Activated CD4-positive, alpha-beta T cell treated with anti-CD3 and anti-CD28 coated beads, Interleukin-2, amount 50 U/mL, for 48 hours (primary cell): ENCODE data around the gene SMTNL1.
"Not testable (repeated sequence)": the region's sequence is repeated elsewhere in the genome, so short reads cannot be mapped to it uniquely, and the experiment has no call there.

ENCODE experiments used
- DNase-seq, 2 experiments: peaks; one replicate each; pipeline ENCODE4 v3.0.0-alpha.2; 2020

Gene SMTNL1

DNA sequence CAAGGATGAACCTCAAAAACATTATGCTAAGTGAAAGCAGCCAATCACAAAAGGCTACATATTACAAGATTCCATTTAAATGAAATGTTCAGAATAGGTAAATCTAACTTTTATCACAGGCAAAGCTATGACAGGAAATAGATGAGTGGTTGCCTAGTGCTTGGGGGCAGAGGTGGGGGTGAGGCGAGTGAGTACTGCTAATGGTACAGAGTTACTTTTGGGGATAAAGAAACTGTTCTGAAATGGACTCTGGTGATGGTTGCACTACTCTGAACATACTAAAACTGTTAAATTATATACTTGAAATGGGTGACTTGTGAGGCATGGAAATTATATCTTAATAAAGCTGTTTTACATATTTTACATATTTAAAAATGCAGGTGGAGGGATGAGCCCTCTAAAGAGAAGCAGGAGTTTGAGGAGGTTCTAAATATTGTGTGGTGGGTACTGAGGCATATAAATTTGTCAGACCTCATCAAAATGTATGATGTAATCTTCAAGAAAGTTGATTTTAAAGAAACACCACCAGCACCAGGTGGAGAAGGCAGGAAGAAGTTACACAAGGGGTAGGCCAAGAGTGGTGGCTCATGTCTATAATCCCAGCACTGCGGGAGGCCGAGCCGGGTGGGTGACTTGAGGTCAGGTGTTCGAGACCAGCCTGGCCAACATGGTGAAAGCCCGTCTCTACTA, 25.5 kb upstream of the SMTNL1 start:
- no peak for DNase-seq

DNA sequence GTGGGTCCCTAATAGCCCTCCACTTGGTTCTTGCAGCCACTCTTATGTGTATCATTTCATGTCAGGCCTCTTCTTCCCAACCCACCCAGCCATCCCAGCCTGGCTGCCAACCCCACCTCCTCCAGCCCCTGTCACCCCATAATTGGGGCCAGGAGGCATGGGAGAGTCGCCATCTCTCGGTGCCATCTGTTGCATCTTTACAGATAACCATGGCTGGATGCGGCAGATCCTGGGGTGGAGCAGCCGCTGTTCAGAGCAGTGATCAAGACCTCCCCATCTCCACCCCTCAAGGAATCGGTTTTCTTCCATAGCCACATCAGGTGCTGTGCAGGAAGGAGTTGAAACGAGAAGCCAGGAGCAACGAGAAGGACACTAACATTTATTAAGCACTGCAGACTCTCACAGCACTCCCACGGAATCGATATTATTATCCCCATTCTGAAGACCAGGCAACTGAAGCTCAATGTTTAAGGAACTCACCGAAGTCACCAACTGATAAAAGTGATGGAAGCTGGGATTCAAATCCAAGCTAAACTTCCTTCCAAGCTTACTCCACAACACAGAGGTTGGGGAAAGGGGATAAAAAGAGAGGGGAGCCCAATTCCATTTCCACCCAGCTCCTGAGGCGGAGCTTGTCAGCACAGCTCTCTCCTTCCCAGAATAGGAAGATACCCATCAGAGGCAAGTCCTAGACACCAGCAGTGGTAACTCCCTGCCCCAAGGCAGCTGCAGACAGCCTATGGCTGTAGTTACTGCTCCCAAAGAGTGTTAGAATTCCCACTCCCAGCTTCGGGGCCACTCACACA, 24.5 kb upstream of the SMTNL1 start:
- DNase-seq: no peak

DNA sequence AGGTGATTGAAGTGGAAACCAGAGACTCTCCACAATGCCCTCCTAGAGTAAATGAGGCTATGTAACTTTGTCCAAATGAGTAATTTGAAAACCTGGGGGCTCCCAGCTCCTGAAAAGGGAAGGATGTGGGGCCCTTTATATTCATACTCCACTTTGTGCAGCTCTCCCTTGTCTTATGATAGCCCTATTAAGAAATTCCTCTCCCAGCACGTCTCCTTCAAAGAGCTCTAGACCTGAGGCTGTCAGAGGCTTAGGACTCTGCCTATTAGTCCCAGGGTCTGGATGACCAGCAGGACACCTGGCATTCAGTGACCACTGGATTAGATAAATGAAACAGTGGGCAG, 24.0 kb upstream of the SMTNL1 start:
- no peak for DNase-seq

DNA sequence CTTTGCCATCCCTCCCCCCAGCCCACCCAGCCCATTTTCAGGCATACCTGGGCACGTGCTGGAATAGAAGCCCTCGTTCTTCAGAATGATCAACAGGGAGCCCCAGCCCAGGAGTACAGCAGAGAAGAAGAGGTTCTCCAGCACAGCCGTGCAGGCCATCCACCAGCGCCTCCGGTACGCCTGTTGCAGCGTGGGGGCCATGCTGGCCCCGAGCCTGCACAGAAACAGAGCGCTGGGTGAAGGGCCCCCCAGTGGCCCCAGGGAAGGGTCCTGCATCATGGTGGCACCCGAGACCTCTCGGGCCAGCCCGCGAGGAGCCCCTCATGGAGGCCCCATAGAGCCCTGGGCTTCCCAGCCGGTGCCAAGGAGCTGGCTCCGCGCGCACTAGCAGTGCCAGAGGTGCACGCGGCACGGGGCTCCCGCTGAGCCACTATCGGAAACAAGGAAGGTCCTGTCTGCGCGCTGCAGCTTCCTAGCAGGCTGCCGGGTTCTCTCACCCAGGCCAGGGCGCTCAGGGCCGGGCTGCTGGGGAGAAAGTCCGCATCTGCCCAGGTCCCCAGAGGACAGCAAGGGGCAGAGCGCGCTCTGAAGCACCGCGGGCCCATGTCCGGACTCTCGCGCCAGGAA, 23.4 kb upstream of the SMTNL1 start:
- peak; percentile 33 to 46 for DNase-seq

DNA sequence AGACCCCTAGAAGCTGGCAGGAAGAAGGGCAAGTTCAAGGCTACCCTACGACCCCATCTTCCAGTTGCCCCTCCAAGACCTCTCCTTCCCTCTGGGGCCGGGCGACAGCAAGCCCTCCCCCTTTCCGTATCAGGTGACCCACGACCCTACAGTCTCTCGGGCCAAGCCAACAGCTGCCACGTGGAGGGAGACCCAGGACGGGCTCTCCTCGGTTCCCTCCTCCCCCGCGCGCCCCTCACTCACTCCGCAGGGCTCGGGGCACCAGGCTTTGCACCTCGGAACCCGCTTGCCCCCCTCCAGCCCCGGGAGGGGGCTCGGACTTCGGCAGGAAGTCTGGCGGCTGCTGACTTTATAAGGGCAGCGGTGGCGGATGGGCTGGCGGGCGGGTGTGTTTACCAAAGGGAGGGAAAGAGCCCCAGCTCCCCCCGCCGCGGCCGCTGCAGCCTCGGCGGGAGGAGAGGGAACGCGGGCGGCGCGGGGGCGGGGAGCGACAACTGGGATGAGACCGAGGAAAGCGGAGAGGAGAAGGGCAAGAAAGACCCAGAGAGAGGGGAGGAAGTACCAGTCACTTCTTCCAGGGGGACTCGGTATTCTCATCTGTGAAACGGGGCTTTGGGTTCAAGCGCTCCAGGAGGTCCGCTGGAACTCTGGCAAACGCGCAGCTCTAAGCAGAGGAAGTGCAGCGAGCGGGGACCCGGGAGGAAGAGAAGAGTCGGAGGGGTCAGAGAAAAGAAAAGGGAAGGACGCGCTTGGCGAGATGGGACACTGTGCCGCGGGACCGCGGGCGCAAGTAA, 22.7 kb upstream of the SMTNL1 start:
- DNase-seq: peak; percentile 60 to 68

DNA sequence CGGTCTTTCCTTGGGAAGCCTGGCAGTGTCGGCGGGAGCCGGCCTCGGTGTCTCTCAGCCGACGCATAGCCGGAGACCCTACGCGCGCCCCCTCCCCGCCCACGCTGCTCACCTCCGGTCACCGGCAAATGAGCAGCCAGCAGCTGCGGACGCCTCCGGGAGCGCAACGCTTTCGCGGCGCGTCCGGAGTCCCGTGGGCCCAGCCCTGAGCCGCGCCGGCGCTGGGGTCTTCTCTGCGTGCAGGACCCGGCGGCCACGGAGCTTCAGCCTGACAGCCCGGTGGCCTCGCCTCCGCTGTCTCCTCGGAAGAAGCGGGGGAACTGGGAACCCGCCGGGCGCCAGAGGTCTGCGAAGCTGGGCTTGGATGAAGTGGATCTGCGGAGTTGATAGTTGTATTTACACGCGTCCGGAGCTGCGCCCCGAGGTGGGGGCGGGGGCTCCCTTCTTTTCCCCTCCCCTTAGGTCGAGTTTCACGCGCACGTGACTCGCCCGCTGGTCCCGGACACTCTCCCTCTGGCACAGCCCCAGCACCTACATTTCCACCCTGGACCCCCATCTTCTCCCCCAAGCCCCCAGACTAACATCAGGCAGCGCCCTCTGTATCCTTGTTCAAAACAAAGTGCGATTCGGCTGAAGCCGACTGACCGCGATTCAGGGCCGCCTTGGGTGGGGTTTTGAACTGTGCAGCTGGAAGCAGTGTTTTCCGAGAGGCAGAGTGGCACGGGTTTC, 21.9 kb upstream of the SMTNL1 start, which contains the start of gene SLC43A1:
TSS of gene SLC43A1 (minus strand) at position 371 of the 729 bp plus-strand sequence. CDS start 1,591 bp downstream, outside the sequence.
- DNase-seq: peak; percentile 57 to 68

DNA sequence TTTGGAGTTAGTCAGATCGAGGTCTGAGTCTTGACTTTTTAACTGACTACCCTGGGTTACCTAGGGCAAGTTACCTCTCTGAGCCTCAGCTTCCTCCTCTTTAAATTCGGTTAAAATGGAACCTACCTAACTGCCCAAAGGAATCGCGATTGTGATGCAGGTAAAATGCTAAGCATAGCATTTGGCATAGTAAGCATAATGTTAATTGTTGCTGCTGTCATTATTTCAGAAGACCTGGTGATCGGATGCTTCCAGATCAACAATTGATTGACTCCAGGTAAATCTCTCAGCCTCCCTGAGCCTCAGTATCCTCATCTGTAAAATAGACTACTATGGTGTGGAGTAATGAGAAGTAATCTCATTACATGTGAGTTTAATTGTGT, 21.3 kb upstream of the SMTNL1 start:
- no peak for DNase-seq

DNA sequence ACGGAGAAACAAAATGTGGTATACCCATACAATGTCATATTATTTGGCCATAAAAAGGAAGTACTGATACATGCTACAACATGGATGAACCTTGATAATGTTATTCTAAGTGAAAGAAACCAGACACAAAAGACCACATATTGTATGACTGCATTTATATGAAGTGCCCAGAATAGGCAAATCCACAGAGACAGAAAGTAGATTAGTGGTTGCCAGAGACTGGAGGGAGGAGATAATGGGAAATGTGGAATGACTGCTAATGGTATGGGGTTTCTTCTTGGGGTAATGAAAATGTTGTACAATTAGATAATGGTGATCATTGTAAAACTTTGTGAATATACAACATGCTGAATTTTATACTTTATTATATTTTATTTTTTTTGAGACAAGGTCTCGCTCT, 16.3 kb upstream of the SMTNL1 start:
- DNase-seq: no peak

DNA sequence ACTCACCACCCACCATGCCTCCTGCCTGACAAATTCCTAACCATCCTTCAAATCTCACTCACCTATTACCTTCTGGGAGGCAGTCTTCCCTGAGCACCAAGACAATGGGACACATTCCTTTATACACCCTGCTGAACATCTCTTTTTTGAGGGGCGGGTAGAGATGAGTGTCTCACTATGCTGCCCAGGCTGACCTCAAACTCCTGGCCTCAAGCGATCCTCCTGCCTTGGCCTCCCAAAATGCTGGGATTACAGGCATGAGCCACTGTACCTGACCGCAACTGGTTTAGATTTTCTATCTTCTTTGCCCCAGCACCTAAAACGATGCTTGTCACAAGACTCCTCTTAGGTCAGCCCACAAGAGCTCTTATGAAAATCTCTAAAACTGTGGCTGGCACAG, 14.0 kb upstream of the SMTNL1 start:
- DNase-seq: no peak

DNA sequence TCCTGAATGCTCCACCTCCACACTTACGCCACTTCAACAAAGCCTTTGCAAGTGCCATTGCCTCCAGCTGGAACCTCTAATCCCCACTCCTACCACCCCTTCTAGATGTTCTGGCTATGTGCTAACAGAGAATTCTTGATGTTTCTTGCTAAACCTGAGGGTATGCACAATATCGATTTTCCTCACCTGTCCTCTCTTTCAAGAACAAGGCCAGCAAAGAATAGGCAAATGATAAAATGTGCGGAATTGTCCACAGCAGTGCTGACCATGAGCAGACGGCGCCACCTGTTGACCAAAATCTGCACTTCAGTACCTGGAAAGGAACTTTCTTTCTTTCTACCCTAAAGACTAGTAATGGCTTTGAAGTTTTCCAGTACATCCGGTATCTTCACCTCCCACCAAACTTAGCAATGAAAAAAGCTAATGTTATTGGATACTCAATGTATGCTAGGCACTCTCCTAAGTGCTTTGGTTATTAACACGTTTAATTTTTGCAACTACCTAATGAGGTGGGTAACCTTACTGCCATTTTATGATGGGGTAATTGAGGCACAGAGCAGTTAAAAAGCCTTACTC, 10.3 kb upstream of the SMTNL1 start:
- peak; percentile 83 to 86 for DNase-seq

DNA sequence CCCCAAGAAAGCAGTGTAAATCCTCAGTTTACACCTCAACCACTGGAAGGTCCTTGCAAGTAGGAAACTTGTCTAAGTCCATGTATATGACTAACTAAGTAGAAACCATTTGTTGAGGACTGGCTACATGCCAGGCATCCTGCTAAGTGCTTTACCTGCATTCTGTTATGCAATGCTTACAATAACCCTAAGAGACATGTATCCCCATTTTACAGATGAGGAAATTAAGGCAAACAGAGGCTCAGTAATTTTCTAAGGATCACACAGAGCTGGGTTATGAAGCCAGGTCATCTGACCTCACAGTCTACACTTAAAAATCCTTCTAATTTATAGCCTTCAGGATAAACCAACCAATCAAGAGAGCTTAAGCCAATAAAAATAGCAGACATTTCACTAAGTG, 8.4 kb upstream of the SMTNL1 start:
- no peak for DNase-seq

DNA sequence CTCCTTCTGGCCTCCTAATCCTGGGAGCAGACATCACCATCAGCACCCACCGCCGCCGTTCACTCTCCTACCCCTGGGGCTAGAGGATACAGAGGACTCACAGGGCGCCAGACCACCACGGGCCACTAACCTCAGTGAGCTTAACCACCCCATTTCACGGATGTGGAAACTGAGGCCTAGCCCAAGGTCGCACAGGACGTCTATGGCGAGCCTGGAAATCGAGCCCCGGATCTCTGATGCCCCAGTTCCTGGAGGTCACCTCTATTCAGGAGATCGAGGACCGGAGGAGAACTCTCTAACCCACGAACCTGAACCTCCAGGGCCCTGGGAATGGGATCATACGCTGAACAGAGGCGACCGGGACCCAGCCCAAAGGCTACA, 7.2 kb upstream of the SMTNL1 start:
- DNase-seq: peak in 1 of 2 experiments; percentile 23

DNA sequence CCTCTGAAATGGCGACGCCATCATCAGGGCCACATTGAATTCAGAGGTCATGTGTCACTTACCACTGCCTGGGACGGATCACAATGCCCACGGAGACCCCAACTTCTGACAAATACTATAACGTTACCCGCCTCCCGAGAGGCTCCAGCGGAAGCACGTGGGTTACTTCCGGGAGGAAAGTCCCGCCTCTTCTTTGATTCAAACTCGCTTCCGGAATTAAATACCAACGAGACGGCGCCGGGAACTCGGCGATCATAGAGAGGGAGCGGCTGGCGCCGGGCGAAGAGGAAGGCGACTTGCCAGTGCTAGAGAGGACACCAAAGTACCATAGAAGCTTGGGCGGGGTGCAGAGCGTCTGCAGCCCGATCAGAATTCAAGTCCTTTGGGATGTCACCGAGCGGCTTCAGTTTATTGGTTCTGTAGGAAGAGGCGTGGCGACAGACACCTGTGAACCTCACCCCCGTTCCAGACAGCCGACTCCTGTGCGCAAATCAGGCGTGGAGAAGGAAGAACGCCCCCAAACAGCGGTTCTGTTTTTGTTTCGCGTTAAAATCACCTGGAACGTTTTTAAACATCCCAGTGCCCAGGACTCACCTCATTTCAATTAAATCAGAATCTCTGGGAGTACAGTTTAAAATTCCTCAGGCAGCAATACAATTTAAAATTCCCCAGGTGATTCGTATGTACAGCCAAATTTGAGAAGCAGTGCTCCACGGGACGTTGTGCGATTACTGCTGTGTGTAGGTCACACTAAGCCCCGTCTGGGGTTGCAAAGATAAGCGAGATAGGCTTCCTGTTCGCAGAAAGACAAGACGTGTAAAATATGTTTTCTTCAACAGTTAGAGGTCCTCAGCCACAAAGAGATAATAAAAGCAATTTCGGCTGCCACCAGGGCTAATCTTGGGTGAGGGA, 6.5 kb upstream of the SMTNL1 start, which contains the start of gene TIMM10:
TSS of gene TIMM10 (minus strand) at position 159 of the 912 bp plus-strand sequence. CDS start 565 bp downstream, outside the sequence.
- peak; percentile 91 to 94 for DNase-seq

DNA sequence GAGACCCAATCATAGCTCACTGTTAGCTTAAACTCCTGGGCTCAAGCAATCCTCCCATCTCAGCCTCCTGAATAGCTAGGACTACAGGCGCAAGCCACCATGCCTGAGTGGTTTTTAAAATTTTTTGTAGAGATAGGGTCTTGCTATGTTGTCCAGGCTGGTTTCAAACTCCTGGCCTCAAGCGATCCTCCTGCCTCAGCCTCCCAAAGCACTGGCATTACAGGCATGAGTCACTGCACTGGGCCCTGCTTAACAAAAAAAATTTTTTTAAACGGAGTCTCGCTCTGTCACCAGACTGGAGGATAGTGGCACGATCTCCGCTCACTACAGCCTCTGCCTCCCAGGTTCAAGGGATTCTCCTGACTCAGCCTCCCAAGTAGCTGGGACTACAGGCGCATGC, 2.9 kb upstream of the SMTNL1 start:
- DNase-seq: not testable (repeated sequence)

DNA sequence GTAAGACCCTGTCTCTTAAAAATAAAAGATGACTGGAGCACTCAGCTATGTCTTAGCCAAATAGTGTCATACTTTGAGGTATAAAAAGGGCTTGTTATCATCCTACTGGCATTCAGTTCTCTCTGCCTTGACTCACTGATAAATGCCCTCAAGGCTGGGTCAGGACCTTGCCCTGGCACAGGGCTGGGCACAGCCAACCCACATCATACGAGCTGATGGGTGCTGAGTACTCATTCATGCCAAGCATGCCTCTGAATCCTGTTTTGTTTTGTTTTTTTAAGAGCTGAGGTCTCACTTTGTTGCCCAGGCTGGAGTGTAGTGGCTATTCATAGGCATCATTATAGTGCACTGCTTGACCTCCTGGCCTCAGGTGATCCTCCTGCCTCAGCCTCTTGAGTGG, 1.9 kb downstream of the SMTNL1 start:
- DNase-seq: no peak

DNA sequence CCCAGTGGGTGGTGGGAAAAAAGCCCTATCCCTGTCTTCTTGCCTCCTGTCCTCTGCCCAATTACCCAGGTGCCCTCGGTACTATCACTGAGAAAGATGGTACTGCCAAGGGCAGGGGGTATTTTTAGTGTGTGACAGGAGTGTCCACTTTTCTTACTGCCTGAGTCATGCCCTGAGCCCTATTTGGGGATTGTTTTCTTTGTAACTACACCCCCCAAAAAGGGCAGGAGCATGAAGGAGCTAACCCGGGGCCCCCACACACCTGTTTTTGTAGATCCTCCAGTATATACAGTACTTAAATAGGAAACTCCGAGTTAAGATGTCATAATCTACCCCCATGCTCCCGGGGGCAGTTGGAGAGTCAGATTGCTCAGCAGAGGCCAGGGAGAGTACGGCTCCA, 3.8 kb downstream of the SMTNL1 start:
- no peak for DNase-seq

DNA sequence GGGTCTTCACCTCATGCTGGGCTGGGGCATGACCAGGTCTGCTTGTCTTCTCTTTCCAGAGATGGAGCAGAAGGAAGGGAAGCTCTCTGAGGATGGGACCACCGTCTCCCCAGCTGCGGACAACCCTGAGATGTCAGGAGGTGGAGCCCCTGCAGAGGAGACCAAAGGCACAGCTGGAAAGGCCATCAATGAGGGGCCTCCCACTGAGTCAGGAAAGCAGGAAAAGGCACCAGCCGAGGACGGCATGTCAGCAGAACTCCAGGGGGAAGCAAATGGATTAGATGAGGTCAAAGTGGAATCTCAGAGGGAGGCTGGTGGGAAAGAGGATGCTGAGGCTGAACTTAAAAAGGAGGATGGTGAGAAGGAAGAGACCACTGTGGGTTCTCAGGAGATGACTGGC, 5.2 kb downstream of the SMTNL1 start:
- DNase-seq: no peak

DNA sequence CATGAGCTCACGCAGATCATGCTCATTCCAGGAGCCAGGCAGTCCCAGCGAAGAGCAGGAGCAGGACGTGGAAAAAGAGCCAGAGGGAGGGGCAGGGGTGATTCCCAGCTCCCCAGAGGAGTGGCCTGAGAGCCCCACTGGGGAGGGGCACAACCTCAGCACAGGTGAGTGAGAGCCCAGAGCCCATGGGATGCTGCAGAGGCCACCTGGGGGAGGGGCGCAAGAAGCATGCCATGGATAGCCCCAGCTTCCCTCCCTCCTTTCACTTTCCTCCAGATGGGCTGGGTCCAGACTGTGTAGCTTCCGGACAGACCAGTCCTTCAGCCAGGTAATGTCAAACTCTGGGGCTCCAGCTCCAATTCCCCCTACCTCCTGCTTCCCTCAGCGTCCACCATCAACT, 6.2 kb downstream of the SMTNL1 start:
- no peak for DNase-seq

DNA sequence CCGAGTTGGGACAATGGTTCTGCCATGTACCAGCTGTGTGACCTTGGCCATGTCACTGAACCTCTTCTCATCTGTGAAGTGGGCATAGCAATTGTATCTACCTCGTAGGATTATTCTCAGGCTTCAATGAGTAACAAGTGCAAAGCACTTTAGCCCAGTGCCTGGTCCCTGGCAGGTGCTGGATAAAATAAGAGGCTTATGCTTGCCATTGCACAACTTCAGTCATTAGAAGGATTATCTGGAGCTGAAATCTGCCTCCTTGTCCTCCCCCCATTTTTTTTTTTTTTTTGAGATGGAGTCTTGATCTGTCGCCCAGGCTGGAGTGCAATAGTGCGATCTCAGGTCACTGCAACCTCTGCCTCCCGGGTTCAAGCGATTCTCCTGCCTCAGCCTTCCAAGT, 7.2 kb downstream of the SMTNL1 start:
- DNase-seq: no peak

DNA sequence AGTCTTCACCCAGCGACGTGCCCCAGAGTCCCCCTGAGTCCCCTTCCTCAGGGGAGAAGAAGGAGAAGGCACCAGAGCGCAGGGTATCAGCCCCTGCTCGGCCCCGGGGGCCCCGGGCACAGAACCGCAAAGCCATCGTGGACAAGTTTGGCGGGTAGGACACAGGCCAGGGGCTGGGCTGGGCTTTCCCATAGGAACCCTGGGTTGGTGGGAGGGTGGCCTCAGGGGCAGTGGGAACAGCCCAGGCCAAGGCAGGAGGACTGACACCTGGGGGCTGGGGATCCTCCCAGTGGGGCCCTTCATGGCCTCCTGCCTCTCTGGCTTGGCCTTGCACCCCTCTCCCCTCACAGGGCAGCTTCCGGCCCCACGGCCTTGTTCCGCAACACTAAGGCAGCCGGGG, 8.5 kb downstream of the SMTNL1 start:
- DNase-seq: no peak

DNA sequence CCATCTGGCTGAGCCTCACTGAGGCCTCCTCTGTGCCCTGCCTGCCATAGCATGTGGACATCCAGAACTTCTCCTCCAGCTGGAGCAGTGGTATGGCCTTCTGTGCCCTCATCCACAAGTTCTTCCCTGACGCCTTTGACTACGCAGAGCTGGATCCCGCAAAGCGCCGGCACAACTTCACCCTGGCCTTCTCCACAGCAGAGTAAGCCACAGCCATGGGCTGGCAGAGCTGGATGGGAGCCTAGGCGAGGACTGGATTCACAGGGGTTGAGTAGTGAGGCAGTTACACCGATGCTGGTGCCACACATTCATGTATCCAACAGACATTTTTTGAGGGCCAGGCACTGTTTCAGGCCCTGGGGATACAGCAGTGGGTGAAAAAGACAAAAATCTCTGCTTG, 9.1 kb downstream of the SMTNL1 start:
- no peak for DNase-seq
